Epithelial cell of proximal tubule (primary cell): Measurements from ENCODE around the gene LYRM1. TPM values are rescaled to one million over a fixed set of nuclear protein-coding genes. Genes with fewer than 3 reads are reported as not detected.
A peak's percentile ranks its signal among the peaks of the same experiment; 100 is the strongest.

Experiments
- DNase-seq: peaks from one replicate; pipeline ENCODE4 v3.0.0-alpha.2; 2011; ENCODE audit warnings: low read depth
- H3K4me3 ChIP-seq: 2 replicates; pipeline ENCODE4 v1.5.1; 2011; ENCODE audit warnings: low read depth, mild to moderate bottlenecking, low read length
- CTCF ChIP-seq: conservative IDR thresholded peaks from 2 replicates; pipeline ENCODE4 v1.5.1; 2012; ENCODE audit warnings: low read depth, mild to moderate bottlenecking, low read length
- total RNA-seq: library from RNA; depleted of rRNA; stranded (reverse); fragments of >200 nt; gene quantifications from 2 replicates; pipeline ENCODE4 v1.2.3, GENCODE V29; 2015

The LYRM1 gene
- total RNA-seq, 1 donor from 2014 or later: 23.8 TPM

GRCh38 chr16:20906341-20907255 is 6.0 kb downstream of the LYRM1 start:
- no peak overlapping the region for H3K4me3 ChIP-seq
- DNase-seq: no peak
- TF ChIP-seq CTCF: no peak

DNA sequence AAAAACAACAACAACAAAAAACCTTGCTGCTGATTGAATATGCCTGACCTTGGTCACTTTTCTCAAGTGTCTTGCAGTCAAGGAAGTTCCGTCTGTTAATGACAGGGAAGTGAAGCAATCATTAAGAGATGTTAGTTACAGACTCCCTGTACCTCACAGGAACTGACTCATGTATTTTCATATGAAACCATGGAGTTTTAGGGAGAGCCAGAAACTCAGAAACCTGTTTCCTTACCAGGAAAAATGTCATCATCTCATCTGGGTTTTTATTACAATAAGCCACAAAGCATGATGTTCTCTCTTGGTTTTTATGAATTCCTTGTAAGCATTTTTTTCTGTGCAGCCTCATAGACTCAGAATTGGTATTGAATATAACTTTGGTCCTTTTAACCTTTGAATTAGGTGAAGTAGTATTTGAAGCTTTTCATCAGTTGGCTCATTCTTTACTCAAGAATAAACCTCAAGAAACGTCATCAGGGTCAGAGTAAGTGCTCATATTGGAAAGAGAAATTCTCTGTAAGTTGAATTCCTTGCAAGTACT is 10.3 kb downstream of the LYRM1 start:
- TF ChIP-seq CTCF: no peak
- DNase-seq: peak; percentile 61
- no peak overlapping the region for H3K4me3 ChIP-seq

DNA sequence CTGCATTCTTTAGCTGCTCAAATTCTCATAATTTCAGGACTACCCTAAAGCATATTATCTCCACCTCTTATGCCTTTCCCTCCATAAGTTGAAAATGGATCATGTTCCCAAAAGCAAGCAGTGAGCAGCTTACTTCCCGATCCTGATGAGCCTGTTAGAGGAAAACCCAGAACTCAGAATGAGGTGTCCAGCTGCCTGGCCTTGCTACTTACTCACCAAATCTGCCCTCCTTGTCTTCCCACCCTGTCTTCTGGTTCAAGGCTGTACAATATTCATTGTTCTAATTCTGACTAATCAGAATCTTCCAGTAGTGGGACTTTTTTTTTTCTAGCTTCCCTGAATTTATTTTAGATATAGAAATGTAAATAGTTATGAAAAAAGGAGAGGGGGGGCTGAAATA is 10.8 kb downstream of the LYRM1 start:
- no peak for TF ChIP-seq CTCF

DNA sequence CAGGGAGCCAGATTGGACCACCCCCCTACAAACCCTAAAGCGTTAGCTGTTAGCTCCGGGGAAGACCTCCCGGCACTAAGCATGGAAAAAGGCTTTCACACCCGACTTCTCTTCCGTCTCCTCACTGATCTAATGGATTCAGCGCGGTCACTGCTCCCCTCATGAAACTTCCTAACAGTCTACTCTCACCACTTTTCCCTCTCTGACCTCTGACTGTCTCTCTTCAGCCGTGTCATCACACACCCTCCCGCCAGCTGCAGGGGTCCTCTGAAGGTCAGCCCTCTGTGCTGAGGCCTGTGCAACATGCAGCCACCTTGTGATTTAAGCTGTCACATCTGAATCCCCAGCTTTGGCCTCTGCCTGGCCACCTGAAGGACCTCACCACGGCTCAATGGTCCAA is 15.7 kb downstream of the LYRM1 start:
- TF ChIP-seq CTCF: no peak

More for the DNA sequence above, 10.8 kb downstream of the LYRM1 start:
- DNase-seq: no peak
- H3K4me3 ChIP-seq: no peak overlapping the region

GRCh38 chr16:20916942-20917341 is 16.4 kb downstream of the LYRM1 start:
- DNase-seq: no peak
- H3K4me3 ChIP-seq: no peak overlapping the region
- no peak for TF ChIP-seq CTCF

More for the DNA sequence above, 15.7 kb downstream of the LYRM1 start:
- no peak overlapping the region for H3K4me3 ChIP-seq
- DNase-seq: no peak

DNA sequence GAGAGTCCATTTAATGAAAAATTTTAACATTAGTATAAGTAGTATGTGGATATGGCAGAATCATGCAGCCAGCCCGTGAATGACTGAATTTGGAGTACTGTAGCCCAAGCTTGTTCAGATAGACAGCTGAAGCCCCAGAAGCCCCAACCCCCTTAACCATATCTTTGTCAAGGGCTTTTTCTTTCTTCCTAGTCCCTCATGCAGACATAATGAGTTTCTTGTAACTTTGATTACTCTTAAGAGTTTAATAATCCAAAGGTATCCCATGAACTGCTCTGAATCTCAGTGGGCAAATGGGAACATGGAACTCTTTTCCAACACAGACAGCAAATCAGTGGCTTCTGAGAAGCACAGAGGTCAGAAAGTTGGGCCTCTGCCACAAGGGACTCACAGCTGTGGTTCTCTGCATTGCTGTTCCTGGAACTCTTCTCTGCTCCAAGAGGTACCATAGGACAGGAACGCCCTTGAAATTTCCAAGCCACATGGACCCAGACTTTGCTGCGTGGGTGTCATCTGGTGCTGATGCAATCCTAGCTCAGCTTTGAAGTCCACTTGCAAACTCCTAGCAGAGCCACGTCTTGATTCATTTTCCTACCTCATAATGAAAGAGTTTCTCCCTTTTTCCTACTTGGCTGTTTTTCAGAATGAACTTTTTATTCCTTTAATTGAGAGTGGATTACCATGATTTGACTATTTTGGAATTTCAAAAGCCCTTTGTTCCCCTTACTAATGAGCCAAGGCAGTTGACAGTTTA is 18.1 kb downstream of the LYRM1 start:
- DNase-seq: no peak
- no peak overlapping the region for H3K4me3 ChIP-seq
- TF ChIP-seq CTCF: no peak
